ENCODE measurements around the gene CLEC4E.

DNA sequence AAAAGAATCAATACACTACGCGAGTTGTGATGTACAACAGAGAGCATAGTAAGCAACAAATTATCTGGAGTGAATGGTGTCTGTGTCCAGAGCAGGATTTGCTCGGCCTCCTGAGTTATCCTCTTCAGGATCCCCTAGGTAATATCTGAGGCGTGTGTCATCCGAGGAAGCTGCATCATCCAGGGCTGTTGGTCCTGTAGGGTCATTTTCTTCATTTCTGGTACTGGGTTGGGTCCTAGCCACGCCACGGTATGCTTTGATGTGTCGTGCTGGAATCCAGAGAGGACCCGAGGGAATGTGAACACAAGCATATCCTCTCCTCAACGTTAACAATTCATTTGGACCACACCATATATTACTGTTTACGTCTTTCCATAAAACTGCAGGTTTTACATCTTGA is 19.0 kb upstream of the CLEC4E start:
- TF ChIP-seq, protein P1, sequence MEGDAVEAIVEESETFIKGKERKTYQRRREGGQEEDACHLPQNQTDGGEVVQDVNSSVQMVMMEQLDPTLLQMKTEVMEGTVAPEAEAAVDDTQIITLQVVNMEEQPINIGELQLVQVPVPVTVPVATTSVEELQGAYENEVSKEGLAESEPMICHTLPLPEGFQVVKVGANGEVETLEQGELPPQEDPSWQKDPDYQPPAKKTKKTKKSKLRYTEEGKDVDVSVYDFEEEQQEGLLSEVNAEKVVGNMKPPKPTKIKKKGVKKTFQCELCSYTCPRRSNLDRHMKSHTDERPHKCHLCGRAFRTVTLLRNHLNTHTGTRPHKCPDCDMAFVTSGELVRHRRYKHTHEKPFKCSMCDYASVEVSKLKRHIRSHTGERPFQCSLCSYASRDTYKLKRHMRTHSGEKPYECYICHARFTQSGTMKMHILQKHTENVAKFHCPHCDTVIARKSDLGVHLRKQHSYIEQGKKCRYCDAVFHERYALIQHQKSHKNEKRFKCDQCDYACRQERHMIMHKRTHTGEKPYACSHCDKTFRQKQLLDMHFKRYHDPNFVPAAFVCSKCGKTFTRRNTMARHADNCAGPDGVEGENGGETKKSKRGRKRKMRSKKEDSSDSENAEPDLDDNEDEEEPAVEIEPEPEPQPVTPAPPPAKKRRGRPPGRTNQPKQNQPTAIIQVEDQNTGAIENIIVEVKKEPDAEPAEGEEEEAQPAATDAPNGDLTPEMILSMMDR (IDR thresholded peaks at IDR 0.05): no peak
- TF ChIP-seq POLR2AphosphoS5 (IDR thresholded peaks at IDR 0.05): no peak
